A673 (cell line): ENCODE results near the gene LCP2. TPM values are rescaled to one million over a fixed set of nuclear protein-coding genes. Genes with fewer than 3 reads are reported as not detected.

Source experiments
- BruUV-seq: library from RNA; stranded (reverse); fragments of 400-500 nt; replicated peaks from 2 replicates; lab custom pipeline; 2021; lab: Mats Ljungman, UMichigan
- CTCF ChIA-PET: fragments of 300-600 bp; sonication (Branson Sonifier 250); formaldehyde crosslinking; loops from one replicate; lab custom pipeline; 2022; ENCODE audit warnings: antibody characterized with exemption; lab: Charles Lee
- POLR2A ChIA-PET: fragments of 300-600 bp; sonication (Branson Sonifier 250); formaldehyde crosslinking; loops from one replicate; lab custom pipeline; 2022; ENCODE audit warnings: antibody characterized with exemption; ENCODE audit not compliant: low non-redundant PET; lab: Charles Lee
- DNase-seq: peaks from one replicate; pipeline ENCODE4 v3.0.0-alpha.2; 2015; ENCODE audit warnings: low spot score
- H3K27ac ChIP-seq: fragments of 200-600 bp; sonication (generic); 2 replicates; pipeline ENCODE4 v1.5.1; 2016; ENCODE audit warnings: mixed run types, low read depth, mild to moderate bottlenecking, mixed read lengths, antibody characterized with exemption, low read length; ENCODE audit not compliant: poor library complexity, severe bottlenecking
- H3K27me3 ChIP-seq: fragments of 200-600 bp; sonication (generic); replicated peaks from 2 replicates; pipeline ENCODE4 v1.6.1; 2017; ENCODE audit warnings: mixed run types, low read depth, mild to moderate bottlenecking, mixed read lengths, antibody characterized with exemption, low read length; ENCODE audit not compliant: insufficient read depth, poor library complexity
- H3K36me3 ChIP-seq: fragments of 200-600 bp; sonication (generic); 2 replicates; pipeline ENCODE4 v1.6.1; 2016; ENCODE audit warnings: mixed run types, mild to moderate bottlenecking, mixed read lengths, antibody characterized with exemption, low read length; ENCODE audit not compliant: insufficient read depth, poor library complexity, severe bottlenecking
- H3K4me1 ChIP-seq: fragments of 200-600 bp; sonication (generic); 2 replicates; pipeline ENCODE4 v1.6.1; 2017; ENCODE audit warnings: mixed run types, mild to moderate bottlenecking, mixed read lengths, antibody characterized with exemption, low read length; ENCODE audit not compliant: insufficient read depth, poor library complexity, severe bottlenecking
- H3K4me3 ChIP-seq: fragments of 200-600 bp; sonication (generic); 2 replicates; pipeline ENCODE4 v1.5.1; 2016; ENCODE audit warnings: low read depth, mixed run types, mild to moderate bottlenecking, mixed read lengths, low read length; ENCODE audit not compliant: poor library complexity, severe bottlenecking
- H3K9me3 ChIP-seq: fragments of 200-600 bp; sonication (generic); 2 replicates; pipeline ENCODE4 v1.6.1; 2016; ENCODE audit warnings: mixed run types, low read depth, mild to moderate bottlenecking, mixed read lengths, antibody characterized with exemption, low read length; ENCODE audit not compliant: poor library complexity, severe bottlenecking
- EZH2 ChIP-seq: fragments of 200-600 bp; sonication (generic); IDR thresholded peaks from 2 replicates; pipeline ENCODE4 v1.6.1; 2017; ENCODE audit warnings: borderline replicate concordance, low read depth, mild to moderate bottlenecking, mixed read lengths, antibody characterized with exemption, low read length; ENCODE audit not compliant: poor library complexity, severe bottlenecking
- intact Hi-C: fragments of 100-400 bp; cut with micrococcal nuclease; formaldehyde crosslinking; loops from one replicate; pipeline ENCODE4 v1.10.0; 2022; ENCODE audit not compliant: unreplicated experiment
- total RNA-seq: library from RNA; stranded (reverse); gene quantifications from 2 replicates; pipeline ENCODE4 v1.2.3, GENCODE V29; 2021
- TF ChIP-seq, protein P1 (sequence below): fragments of 300-800, 200-600 bp; sonication (generic); conservative IDR thresholded peaks from 2 replicates; pipeline ENCODE4 v1.5.1; 2017; ENCODE audit warnings: low read depth, mild to moderate bottlenecking, antibody characterized with exemption, low read length, moderate library complexity, mixed read lengths

The LCP2 gene
- total RNA-seq, 1 experiment from 2014 or later, result not detected

DNA sequence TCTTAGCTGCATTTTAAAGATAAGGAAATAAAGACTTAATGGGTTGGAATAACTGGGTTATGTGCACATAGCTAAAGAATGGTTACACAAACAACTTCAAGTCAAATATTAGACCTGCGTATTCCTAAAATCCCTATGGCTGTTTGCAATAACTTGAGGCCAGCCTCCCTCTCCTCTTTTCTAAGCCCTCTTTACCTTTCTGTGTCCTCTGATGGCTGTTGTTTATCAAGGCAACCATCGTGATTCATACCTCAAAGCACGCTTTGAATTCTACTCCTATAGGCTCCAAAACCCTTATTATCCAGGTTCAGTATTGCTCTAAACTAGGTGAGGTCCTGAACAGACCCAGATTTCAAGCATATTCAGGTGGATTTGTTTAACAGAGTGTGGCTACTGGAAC, 45.6 kb upstream of the LCP2 start:
- no peak for DNase-seq
- Histone ChIP-seq H3K9me3 (peaks cover 8% of the 10 kb centered on the region), H3K4me3 (no peak overlapping the region), H3K36me3 (no peaks in the 10 kb centered on the region), H3K27me3 (no peaks in the 10 kb centered on the region), H3K27ac (no peak overlapping the region), H3K4me1 (no peaks in the 10 kb centered on the region)
- intact Hi-C loops, result no loop called here
- BruUV-seq, result no TSS peak
- ChIA-PET POLR2A (no interaction called here), CTCF (no interaction called here)
- TF ChIP-seq, protein P1, sequence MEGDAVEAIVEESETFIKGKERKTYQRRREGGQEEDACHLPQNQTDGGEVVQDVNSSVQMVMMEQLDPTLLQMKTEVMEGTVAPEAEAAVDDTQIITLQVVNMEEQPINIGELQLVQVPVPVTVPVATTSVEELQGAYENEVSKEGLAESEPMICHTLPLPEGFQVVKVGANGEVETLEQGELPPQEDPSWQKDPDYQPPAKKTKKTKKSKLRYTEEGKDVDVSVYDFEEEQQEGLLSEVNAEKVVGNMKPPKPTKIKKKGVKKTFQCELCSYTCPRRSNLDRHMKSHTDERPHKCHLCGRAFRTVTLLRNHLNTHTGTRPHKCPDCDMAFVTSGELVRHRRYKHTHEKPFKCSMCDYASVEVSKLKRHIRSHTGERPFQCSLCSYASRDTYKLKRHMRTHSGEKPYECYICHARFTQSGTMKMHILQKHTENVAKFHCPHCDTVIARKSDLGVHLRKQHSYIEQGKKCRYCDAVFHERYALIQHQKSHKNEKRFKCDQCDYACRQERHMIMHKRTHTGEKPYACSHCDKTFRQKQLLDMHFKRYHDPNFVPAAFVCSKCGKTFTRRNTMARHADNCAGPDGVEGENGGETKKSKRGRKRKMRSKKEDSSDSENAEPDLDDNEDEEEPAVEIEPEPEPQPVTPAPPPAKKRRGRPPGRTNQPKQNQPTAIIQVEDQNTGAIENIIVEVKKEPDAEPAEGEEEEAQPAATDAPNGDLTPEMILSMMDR, result no peak
- no peak for TF ChIP-seq EZH2

- Histone ChIP-seq H3K4me1 (peaks cover 5% of the 10 kb centered on the region), H3K36me3 (no peaks in the 10 kb centered on the region), H3K27ac (no peak overlapping the region), H3K4me3 (no peak overlapping the region), H3K27me3 (no peaks in the 10 kb centered on the region), H3K9me3 (peaks cover 8% of the 10 kb centered on the region)
- no TSS peak for BruUV-seq
- CTCF ChIA-PET, result no interaction called here
- POLR2A ChIA-PET, result no interaction called here
- no peak for DNase-seq
- intact Hi-C loops, result no loop called here
- TF ChIP-seq EZH2, result no peak
- TF ChIP-seq, protein P1, result no peak
Measured at GRCh38 chr5:170342153-170342725, 44.7 kb upstream of the LCP2 start.

DNA sequence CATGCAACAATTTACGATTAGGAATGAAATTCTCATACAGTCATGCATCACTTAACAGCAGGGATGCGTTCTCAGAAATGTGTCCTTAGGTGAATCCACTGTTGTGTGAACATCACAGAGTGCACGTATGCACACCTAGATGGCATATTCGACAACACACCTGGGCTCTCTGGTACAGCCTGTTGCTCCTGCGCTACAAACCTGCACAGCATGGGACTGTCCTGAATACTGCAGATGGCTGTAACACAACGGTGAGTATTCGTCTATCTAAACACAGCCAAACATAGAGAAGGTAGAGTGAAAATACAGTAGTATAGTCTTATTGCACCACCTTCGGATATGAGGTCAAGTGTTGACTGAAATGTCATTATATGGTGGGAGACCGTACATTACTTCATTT, 44.0 kb upstream of the LCP2 start:
- intact Hi-C loops, result no loop called here
- CTCF ChIA-PET, result no interaction called here
- no peak for TF ChIP-seq EZH2
- TF ChIP-seq, protein P1, result no peak
- Histone ChIP-seq H3K36me3 (no peaks in the 10 kb centered on the region), H3K27ac (no peak overlapping the region), H3K9me3 (peaks cover 8% of the 10 kb centered on the region), H3K4me1 (peaks cover 12% of the 10 kb centered on the region), H3K4me3 (no peak overlapping the region), H3K27me3 (no peaks in the 10 kb centered on the region)
- BruUV-seq, result no TSS peak
- no peak for DNase-seq
- POLR2A ChIA-PET, result no interaction called here
